Calu3 (cell line): ENCODE results near the gene CERK. TPM values are rescaled to one million over a fixed set of nuclear protein-coding genes. Genes with fewer than 3 reads are reported as not detected.

Experiments
- BruUV-seq: library from RNA; stranded (reverse); fragments of 400-500 nt; replicated peaks from 2 replicates; lab custom pipeline; 2021; lab: Mats Ljungman, UMichigan
- CTCF ChIA-PET: fragments of 300-600 bp; sonication (Branson Sonifier 250); formaldehyde crosslinking; loops from one replicate; lab custom pipeline; 2022; ENCODE audit warnings: antibody characterized with exemption; lab: Charles Lee
- DNase-seq: peaks from one replicate; pipeline ENCODE4 v3.0.0; 2022
- H3K27ac Mint-ChIP-seq: one replicate; pipeline ENCODE4 v1.8.0; 2022; ENCODE audit warnings: mixed read lengths; ENCODE audit not compliant: unreplicated experiment
- H3K27me3 Mint-ChIP-seq: one replicate; pipeline ENCODE4 v1.8.0; 2022; ENCODE audit warnings: mixed read lengths; ENCODE audit not compliant: unreplicated experiment
- H3K36me3 Mint-ChIP-seq: one replicate; pipeline ENCODE4 v1.8.0; 2022; ENCODE audit warnings: mild to moderate bottlenecking, moderate library complexity, mixed read lengths; ENCODE audit not compliant: insufficient read depth, unreplicated experiment
- H3K4me1 Mint-ChIP-seq: one replicate; pipeline ENCODE4 v1.8.0; 2022; ENCODE audit warnings: mild to moderate bottlenecking, low read depth, mixed read lengths; ENCODE audit not compliant: unreplicated experiment
- H3K4me3 Mint-ChIP-seq: one replicate; pipeline ENCODE4 v1.8.0; 2022; ENCODE audit warnings: mild to moderate bottlenecking, low read depth, moderate library complexity, mixed read lengths; ENCODE audit not compliant: unreplicated experiment
- H3K9me3 Mint-ChIP-seq: one replicate; pipeline ENCODE4 v1.8.0; 2022; ENCODE audit warnings: low read depth, mixed read lengths; ENCODE audit not compliant: unreplicated experiment
- intact Hi-C: fragments of 100-400 bp; cut with micrococcal nuclease; formaldehyde crosslinking; loops from one replicate; pipeline ENCODE4 v1.10.0; 2022; ENCODE audit not compliant: unreplicated experiment
- total RNA-seq: library from RNA; stranded (reverse); gene quantifications from 2 replicates; pipeline ENCODE4 v1.2.3, GENCODE V29; 2022
- TF ChIP-seq, protein P1 (sequence below): fragments of 200-600 bp; IDR thresholded peaks from one replicate; pipeline ENCODE4 v1.8.0; 2022; ENCODE audit warnings: antibody characterized with exemption; ENCODE audit not compliant: unreplicated experiment

Gene CERK
- total RNA-seq, 1 experiment from 2014 or later: 25.0 TPM

DNA sequence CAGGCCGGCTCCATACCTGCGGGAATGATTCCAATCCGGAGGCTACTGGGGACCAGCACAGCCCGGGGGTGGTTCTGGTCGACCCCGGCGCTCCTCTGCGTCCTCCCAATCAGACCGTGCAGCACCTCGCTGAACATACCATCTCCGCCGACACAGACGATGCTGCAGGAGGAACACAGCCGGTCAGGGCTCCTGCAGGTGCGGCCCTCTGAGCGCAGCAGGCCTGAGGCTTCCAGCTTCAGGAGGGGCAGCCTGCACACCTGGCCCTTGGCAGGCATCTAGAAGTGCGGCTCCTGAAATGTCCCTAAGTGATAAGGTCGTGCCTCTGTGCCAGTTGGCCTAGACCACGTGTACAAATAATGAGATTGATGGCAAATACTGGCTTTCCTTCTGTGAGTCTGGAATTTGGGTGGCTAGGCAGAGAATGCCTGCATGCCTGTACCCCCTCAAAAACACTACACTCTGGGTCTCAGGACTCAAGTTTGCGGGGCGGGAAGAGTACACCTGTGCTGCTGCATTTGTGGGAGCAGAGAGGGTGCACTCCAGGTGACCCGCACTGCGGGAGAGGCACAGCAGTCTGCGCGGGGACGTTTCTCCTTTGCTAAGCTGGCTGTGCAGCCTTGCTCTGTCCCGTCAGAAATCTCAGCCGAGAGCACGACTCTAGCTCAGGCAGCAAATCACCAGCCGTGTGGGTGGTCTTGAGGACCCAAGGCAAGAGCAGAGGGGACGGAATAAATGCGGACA, 30.1 kb downstream of the CERK start:
- CTCF ChIA-PET: no interaction called here
- TF ChIP-seq, protein P1, sequence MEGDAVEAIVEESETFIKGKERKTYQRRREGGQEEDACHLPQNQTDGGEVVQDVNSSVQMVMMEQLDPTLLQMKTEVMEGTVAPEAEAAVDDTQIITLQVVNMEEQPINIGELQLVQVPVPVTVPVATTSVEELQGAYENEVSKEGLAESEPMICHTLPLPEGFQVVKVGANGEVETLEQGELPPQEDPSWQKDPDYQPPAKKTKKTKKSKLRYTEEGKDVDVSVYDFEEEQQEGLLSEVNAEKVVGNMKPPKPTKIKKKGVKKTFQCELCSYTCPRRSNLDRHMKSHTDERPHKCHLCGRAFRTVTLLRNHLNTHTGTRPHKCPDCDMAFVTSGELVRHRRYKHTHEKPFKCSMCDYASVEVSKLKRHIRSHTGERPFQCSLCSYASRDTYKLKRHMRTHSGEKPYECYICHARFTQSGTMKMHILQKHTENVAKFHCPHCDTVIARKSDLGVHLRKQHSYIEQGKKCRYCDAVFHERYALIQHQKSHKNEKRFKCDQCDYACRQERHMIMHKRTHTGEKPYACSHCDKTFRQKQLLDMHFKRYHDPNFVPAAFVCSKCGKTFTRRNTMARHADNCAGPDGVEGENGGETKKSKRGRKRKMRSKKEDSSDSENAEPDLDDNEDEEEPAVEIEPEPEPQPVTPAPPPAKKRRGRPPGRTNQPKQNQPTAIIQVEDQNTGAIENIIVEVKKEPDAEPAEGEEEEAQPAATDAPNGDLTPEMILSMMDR: no peak
- Mint-ChIP-seq H3K36me3 (peaks cover 20% of the 10 kb centered on the region), H3K27ac (no peak overlapping the region), H3K4me3 (no peak overlapping the region), H3K9me3 (no peaks in the 10 kb centered on the region), H3K27me3 (no peaks in the 10 kb centered on the region), H3K4me1 (no peaks in the 10 kb centered on the region)
- intact Hi-C loops: no loop called here
- BruUV-seq: no TSS peak
- no peak for DNase-seq

DNA sequence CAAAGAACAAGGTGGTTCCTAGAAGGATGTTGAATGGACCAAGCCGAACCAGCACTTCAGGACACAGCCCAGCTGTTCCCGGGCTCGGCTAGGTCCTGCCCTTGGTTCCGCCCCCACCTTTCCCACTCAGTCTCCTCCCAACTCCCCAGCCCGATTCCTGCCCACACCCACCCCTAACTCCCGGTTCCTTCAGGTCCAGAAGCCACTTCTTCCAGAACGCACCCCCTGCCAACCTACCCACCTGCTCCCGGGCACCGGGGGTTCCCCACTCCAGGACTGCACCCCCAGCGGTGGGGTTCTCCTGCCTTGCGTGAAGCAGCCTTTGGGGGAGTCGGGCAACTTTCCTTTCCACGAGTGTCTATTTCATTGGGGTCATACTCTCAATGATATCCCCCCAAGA, 30.7 kb downstream of the CERK start:
- no peak for DNase-seq
- H3K4me1 Mint-ChIP-seq: no peaks in the 10 kb centered on the region
- no peak overlapping the region for H3K4me3 Mint-ChIP-seq
- intact Hi-C loops: no loop called here
- no peak overlapping the region for H3K27ac Mint-ChIP-seq
- CTCF ChIA-PET: no interaction called here
- H3K27me3 Mint-ChIP-seq: no peaks in the 10 kb centered on the region
- H3K36me3 Mint-ChIP-seq: peaks cover 17% of the 10 kb centered on the region
- BruUV-seq: no TSS peak
- no peaks in the 10 kb centered on the region for H3K9me3 Mint-ChIP-seq
- TF ChIP-seq, protein P1: no peak

GRCh38 chr22:46706060-46706459, 32.0 kb downstream of the CERK start:
- no peaks in the 10 kb centered on the region for H3K27me3 Mint-ChIP-seq
- CTCF ChIA-PET: no interaction called here
- DNase-seq: no peak
- intact Hi-C loops: no loop called here
- no peak overlapping the region for H3K27ac Mint-ChIP-seq
- peaks cover 22% of the 10 kb centered on the region for H3K36me3 Mint-ChIP-seq
- TF ChIP-seq, protein P1: no peak
- no peaks in the 10 kb centered on the region for H3K9me3 Mint-ChIP-seq
- no TSS peak for BruUV-seq
- no peaks in the 10 kb centered on the region for H3K4me1 Mint-ChIP-seq
- H3K4me3 Mint-ChIP-seq: no peak overlapping the region

- Mint-ChIP-seq H3K36me3 (peaks cover 24% of the 10 kb centered on the region), H3K27me3 (no peaks in the 10 kb centered on the region), H3K4me1 (no peaks in the 10 kb centered on the region), H3K4me3 (no peak overlapping the region), H3K27ac (no peak overlapping the region), H3K9me3 (no peaks in the 10 kb centered on the region)
- DNase-seq: no peak
- TF ChIP-seq, protein P1: no peak
- intact Hi-C loops: no loop called here
- BruUV-seq: no TSS peak
- CTCF ChIA-PET: interaction anchor here (0.7 kb wide), 1 partner anchor 26 kb away, joined by 5 read pairs; no protein-coding TSS in a partner anchor
Observed at GRCh38 chr22:46703996-46704370, 34.1 kb downstream of the CERK start.
